ENCODE data around the gene PLCB1.
"Not testable (repeated sequence)": the region's sequence is repeated elsewhere in the genome, so short reads cannot be mapped to it uniquely, and the experiment has no call there.

The PLCB1 gene

DNA sequence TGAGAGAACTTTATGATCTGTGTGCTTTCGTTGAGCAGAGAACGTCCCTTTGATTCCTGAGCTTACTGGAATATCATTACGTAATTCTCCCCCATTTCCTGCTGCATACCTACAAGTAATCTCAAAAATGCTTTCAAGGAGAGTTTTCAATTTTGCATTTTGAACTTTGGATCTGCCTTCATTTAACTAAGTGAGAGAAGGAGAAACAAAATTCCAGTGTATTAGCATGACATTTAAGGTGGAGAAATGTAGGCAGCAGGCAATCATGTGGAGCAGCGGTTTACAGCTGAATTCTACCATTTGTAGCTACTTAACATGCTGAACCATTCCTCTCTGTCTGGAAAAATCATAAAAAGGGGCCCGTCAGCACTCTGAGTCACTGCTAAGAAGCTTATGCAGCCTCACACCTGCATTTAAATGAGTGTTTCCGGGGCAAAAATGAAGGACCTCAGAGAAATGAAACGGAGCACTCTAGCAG lies 451.5 kb downstream of the PLCB1 start:
- DNase-seq (ENCODE audit: low read depth), result peak; percentile 75
- TF ChIP-seq, protein P1, sequence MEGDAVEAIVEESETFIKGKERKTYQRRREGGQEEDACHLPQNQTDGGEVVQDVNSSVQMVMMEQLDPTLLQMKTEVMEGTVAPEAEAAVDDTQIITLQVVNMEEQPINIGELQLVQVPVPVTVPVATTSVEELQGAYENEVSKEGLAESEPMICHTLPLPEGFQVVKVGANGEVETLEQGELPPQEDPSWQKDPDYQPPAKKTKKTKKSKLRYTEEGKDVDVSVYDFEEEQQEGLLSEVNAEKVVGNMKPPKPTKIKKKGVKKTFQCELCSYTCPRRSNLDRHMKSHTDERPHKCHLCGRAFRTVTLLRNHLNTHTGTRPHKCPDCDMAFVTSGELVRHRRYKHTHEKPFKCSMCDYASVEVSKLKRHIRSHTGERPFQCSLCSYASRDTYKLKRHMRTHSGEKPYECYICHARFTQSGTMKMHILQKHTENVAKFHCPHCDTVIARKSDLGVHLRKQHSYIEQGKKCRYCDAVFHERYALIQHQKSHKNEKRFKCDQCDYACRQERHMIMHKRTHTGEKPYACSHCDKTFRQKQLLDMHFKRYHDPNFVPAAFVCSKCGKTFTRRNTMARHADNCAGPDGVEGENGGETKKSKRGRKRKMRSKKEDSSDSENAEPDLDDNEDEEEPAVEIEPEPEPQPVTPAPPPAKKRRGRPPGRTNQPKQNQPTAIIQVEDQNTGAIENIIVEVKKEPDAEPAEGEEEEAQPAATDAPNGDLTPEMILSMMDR (IDR thresholded peaks at IDR 0.05; ENCODE audit: low read length, missing control alignments), result no peak
- H3K4me3 ChIP-seq (replicated peaks; ENCODE audit: low read depth, low read length), result no peak overlapping the region

DNA sequence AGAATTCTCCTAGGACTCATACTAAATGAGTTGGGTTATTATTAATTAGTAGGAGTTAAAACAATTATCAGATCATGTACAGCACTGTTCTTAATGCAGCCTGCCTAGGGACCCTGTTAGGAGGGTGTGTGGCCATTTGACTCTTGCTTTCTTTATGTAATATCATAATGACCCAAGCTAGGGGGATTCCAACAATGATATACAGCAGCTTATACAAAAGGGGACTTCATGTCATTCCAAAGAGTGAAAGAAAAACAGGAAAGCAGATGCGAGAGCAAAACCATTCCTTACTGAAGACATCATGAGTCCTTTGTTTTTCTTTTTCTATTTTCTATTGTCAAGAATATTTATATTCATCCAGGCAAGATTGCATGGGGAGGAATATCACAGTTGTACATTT lies 455.2 kb downstream of the PLCB1 start:
- H3K4me3 ChIP-seq (replicated peaks; ENCODE audit: low read depth, low read length), result no peak overlapping the region
- DNase-seq (ENCODE audit: low read depth), result peak; percentile 32
- TF ChIP-seq, protein P1 (IDR thresholded peaks at IDR 0.05; ENCODE audit: low read length, missing control alignments), result no peak

DNA sequence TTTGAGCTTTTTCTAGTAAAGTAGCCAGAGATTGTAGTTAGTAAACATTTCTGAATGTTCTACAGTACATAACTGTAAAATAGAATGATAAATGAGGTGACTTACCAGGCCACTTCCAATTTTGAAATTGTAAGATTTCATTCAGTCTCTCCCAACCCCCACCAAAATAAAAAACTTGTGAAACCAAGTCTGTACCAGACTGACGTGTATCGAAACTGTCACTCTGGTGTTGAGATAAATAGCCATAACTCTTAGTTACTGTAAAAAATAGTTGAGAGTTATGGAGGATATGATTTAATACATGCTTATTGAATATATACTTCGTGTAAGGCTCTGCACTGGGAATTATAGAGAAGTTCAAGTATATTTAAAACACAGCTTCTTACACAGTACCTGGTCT lies 455.7 kb downstream of the PLCB1 start:
- H3K4me3 ChIP-seq (replicated peaks; ENCODE audit: low read depth, low read length), result no peak overlapping the region
- TF ChIP-seq, protein P1 (IDR thresholded peaks at IDR 0.05; ENCODE audit: low read length, missing control alignments), result no peak

GRCh38 chr20:8589956-8590355 lies 457.9 kb downstream of the PLCB1 start:
- peak; percentile 49 for DNase-seq (ENCODE audit: low read depth)
- no peak overlapping the region for H3K4me3 ChIP-seq (replicated peaks; ENCODE audit: low read depth, low read length)
- TF ChIP-seq, protein P1 (IDR thresholded peaks at IDR 0.05; ENCODE audit: low read length, missing control alignments), result no peak

More for the DNA sequence above, 455.7 kb downstream of the PLCB1 start:
- no peak for DNase-seq (ENCODE audit: low read depth)

DNA sequence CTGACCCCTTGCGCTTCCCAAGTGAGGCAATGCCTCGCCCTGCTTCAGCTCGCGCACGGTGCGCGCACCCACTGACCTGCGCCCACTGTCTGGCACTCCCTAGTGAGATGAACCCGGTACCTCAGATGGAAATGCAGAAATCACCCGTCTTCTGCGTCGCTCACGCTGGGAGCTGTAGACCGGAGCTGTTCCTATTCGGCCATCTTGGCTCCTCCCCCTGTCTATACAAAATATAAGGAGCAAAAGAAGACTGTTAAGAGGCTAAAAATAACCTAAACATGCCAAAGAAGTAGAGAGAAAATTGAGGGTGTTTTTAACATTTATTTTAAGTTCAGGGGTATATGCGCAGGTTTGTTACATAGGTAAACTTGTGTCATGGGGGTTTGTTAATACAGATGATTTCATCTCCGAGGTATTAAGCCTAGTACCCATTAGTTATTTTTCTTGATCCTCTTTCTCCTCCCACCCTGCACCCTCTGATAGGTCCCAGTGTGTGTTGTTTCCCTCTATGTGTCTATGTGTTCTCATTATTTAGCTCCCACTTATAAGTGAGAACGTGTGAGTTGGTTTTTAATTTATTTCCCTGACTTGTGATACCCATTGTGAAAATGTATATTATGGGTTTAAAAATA lies 469.0 kb downstream of the PLCB1 start:
- H3K4me3 ChIP-seq (replicated peaks; ENCODE audit: low read depth, low read length); DNase-seq (ENCODE audit: low read depth): not testable (repeated sequence)

DNA sequence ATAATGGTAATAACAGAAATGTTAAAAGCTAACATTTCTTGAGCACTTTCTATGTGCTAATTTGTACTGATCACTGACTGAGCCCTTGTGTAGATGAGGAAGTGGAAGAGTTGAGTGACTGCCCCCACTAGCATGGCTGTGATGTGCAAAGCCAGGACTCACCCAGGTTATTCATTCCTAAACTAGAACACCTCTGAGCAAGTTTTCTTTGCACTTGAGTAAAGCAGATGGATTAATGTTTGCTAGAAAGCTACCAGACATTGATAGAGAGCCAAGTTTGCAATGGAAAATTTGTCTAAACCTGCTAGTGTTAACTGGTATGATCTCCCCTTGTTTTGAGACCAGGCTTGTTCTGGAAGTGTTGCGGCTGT lies 469.5 kb downstream of the PLCB1 start:
- TF ChIP-seq, protein P1 (IDR thresholded peaks at IDR 0.05; ENCODE audit: low read length, missing control alignments), result no peak
- no peak overlapping the region for H3K4me3 ChIP-seq (replicated peaks; ENCODE audit: low read depth, low read length)
- DNase-seq (ENCODE audit: low read depth), result no peak

DNA sequence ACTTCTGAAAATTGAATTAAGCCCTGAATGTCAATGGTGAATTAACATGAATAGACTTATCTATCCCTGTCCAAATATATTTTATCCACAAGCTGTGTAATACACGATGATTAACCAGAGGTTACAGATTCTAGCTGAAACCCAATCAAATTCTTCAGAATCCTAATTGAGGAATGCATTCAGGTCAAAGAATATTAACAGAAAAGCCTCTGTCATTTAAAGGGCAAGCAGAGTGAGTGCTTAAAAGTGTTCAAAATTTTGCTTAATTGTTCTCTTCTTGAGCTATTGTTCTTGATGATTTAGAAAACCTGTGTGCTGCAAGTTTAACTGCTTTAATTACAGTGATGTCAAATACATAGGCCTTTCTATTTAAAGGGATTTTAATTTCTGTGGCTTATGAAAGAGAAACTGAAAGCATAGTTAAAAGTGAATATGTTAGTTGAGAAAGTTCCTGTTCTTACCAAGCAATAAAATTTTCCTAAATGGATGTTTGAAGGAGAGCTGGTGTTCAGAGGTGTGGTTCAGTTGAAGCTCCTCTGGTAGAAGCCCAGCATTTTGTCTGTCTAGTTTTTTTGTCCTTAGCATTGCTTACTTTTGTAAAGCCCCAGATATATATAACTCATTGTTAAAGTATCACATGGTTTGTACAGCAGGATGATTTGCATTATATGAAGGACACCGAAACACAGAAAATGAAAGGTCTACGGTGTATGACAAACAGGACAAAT lies 470.5 kb downstream of the PLCB1 start:
- peak; percentile 11 for DNase-seq (ENCODE audit: low read depth)
- H3K4me3 ChIP-seq (replicated peaks; ENCODE audit: low read depth, low read length), result no peak overlapping the region
- TF ChIP-seq, protein P1 (IDR thresholded peaks at IDR 0.05; ENCODE audit: low read length, missing control alignments), result no peak

All from fibroblast of pulmonary artery (primary cell).